ENCODE results near the gene RADX.

Gene RADX

DNA sequence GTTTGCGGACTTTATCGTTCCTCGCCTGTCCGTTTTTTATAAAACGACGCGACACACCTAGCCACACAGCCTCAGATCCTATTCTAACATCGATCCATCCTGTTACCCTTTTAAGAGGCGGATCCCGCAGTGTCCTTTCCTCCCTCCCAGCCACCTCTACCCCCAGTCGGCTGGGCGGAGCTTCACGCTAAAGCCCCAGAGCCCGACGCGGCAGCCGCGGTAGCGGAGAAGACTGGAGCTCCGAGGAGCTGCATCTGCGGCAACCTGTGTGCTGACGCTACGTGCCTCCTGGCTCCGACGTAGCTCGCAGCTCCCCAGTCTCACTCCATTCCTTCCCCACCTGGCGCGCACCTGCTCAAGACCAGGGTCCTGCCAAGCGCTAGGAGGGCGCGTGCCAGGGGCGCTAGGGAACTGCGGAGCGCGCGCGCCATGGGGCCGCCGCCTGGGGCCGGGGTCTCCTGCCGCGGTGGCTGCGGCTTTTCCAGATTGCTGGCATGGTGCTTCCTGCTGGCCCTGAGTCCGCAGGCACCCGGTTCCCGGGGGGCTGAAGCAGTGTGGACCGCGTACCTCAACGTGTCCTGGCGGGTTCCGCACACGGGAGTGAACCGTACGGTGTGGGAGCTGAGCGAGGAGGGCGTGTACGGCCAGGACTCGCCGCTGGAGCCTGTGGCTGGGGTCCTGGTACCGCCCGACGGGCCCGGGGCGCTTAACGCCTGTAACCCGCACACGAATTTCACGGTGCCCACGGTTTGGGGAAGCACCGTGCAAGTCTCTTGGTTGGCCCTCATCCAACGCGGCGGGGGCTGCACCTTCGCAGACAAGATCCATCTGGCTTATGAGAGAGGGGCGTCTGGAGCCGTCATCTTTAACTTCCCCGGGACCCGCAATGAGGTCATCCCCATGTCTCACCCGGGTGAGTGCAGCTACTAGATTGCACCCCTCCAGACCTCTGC, 115.0 kb downstream of the RADX start, which contains the start of gene RNF128 (continued):
- TF ChIP-seq, protein P1, sequence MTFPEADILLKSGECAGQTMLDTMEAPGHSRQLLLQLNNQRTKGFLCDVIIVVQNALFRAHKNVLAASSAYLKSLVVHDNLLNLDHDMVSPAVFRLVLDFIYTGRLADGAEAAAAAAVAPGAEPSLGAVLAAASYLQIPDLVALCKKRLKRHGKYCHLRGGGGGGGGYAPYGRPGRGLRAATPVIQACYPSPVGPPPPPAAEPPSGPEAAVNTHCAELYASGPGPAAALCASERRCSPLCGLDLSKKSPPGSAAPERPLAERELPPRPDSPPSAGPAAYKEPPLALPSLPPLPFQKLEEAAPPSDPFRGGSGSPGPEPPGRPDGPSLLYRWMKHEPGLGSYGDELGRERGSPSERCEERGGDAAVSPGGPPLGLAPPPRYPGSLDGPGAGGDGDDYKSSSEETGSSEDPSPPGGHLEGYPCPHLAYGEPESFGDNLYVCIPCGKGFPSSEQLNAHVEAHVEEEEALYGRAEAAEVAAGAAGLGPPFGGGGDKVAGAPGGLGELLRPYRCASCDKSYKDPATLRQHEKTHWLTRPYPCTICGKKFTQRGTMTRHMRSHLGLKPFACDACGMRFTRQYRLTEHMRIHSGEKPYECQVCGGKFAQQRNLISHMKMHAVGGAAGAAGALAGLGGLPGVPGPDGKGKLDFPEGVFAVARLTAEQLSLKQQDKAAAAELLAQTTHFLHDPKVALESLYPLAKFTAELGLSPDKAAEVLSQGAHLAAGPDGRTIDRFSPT (tag by site-specific recombination; IDR thresholded peaks at IDR 0.05) = no peak
- TF ChIP-seq WT1 (tag by site-specific recombination; IDR thresholded peaks at IDR 0.05) (no peak), ZNF292 (tag by site-specific recombination; IDR thresholded peaks at IDR 0.05; ENCODE audit: borderline replicate concordance, low read depth) (no peak), ZNF366 (tag by site-specific recombination; conservative IDR thresholded peaks at IDR 0.05) (peak; percentile 49), ZNF114 (tag by site-specific recombination; IDR thresholded peaks at IDR 0.05) (no peak), BCL11A (tag by site-specific recombination; IDR thresholded peaks at IDR 0.05; ENCODE audit: low read depth) (no peak), OSR2 (tag by site-specific recombination; IDR thresholded peaks at IDR 0.05) (no peak), KLF10 (tag by site-specific recombination; IDR thresholded peaks at IDR 0.05) (no peak), ZBTB7A (tag by site-specific recombination; IDR thresholded peaks at IDR 0.05; ENCODE audit: low read depth) (no peak), BCL11B (tag by site-specific recombination; IDR thresholded peaks at IDR 0.05; ENCODE audit: low read depth) (no peak), ZBTB11 (tag by site-specific recombination; conservative IDR thresholded peaks at IDR 0.05; ENCODE audit: low read depth) (no peak; the same call in 1 of the 2 replicates), ZNF707 (tag by site-specific recombination; IDR thresholded peaks at IDR 0.05) (no peak), ZIC2 (tag by site-specific recombination; IDR thresholded peaks at IDR 0.05) (peak; percentile 94), ZNF501 (tag by site-specific recombination; IDR thresholded peaks at IDR 0.05) (0 out of 2 replicates have a peak, but pooled peaks have one; percentile 33), ZNF692 (tag by site-specific recombination; IDR thresholded peaks at IDR 0.05) (peak; percentile 97), ZNF23 (tag by site-specific recombination; IDR thresholded peaks at IDR 0.05; ENCODE audit: borderline replicate concordance) (no peak), ZSCAN18 (tag by site-specific recombination; IDR thresholded peaks at IDR 0.05) (no peak), ZNF121 (tag by site-specific recombination; IDR thresholded peaks at IDR 0.05) (no peak), ZFP69B (tag by site-specific recombination; IDR thresholded peaks at IDR 0.05) (peak; percentile 86), KLF7 (tag by site-specific recombination; IDR thresholded peaks at IDR 0.05; ENCODE audit: borderline replicate concordance) (no peak)
- TF ChIP-seq, protein P2, sequence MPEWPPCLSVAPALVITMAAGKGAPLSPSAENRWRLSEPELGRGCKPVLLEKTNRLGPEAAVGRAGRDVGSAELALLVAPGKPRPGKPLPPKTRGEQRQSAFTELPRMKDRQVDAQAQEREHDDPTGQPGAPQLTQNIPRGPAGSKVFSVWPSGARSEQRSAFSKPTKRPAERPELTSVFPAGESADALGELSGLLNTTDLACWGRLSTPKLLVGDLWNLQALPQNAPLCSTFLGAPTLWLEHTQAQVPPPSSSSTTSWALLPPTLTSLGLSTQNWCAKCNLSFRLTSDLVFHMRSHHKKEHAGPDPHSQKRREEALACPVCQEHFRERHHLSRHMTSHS (tag by site-specific recombination; IDR thresholded peaks at IDR 0.05) = no peak
- TF ChIP-seq, protein P3, sequence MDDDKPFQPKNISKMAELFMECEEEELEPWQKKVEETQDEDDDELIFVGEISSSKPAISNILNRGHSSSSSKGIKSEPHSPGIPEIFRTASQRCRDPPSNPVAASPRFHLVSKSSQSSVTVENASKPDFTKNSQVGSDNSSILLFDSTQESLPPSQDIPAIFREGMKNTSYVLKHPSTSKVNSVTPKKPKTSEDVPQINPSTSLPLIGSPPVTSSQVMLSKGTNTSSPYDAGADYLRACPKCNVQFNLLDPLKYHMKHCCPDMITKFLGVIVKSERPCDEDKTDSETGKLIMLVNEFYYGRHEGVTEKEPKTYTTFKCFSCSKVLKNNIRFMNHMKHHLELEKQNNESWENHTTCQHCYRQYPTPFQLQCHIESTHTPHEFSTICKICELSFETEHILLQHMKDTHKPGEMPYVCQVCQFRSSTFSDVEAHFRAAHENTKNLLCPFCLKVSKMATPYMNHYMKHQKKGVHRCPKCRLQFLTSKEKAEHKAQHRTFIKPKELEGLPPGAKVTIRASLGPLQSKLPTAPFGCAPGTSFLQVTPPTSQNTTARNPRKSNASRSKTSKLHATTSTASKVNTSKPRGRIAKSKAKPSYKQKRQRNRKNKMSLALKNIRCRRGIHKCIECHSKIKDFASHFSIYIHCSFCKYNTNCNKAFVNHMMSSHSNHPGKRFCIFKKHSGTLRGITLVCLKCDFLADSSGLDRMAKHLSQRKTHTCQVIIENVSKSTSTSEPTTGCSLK (tag by site-specific recombination; IDR thresholded peaks at IDR 0.05) = no peak
- TF ChIP-seq, protein P4, sequence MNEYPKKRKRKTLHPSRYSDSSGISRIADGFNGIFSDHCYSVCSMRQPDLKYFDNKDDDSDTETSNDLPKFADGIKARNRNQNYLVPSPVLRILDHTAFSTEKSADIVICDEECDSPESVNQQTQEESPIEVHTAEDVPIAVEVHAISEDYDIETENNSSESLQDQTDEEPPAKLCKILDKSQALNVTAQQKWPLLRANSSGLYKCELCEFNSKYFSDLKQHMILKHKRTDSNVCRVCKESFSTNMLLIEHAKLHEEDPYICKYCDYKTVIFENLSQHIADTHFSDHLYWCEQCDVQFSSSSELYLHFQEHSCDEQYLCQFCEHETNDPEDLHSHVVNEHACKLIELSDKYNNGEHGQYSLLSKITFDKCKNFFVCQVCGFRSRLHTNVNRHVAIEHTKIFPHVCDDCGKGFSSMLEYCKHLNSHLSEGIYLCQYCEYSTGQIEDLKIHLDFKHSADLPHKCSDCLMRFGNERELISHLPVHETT (tag by site-specific recombination; IDR thresholded peaks at IDR 0.05) = no peak
